Upper lobe of left lung (tissue), 4 donors: ENCODE results near the gene SAPCD1.

Source experiments
- EP300 ChIP-seq, 4 donors: sonication (generic); formaldehyde crosslinking; IDR thresholded peaks; one replicate each; pipeline ENCODE4 v1.5.1; 2017; ENCODE audit warnings: antibody characterized with exemption in 4 of 4, control low read depth in 2 of 4
- TF ChIP-seq, protein P1 (sequence below), 6 experiments: fragments of 450-650 bp in 4 of 6; fragments of 200-600 bp in 2 of 6; sonication (generic) in 2 of 6; IDR thresholded peaks; one replicate each; pipeline ENCODE4 v1.5.1; 2016 to 2019; ENCODE audit warnings: antibody characterized with exemption in 6 of 6

DNA sequence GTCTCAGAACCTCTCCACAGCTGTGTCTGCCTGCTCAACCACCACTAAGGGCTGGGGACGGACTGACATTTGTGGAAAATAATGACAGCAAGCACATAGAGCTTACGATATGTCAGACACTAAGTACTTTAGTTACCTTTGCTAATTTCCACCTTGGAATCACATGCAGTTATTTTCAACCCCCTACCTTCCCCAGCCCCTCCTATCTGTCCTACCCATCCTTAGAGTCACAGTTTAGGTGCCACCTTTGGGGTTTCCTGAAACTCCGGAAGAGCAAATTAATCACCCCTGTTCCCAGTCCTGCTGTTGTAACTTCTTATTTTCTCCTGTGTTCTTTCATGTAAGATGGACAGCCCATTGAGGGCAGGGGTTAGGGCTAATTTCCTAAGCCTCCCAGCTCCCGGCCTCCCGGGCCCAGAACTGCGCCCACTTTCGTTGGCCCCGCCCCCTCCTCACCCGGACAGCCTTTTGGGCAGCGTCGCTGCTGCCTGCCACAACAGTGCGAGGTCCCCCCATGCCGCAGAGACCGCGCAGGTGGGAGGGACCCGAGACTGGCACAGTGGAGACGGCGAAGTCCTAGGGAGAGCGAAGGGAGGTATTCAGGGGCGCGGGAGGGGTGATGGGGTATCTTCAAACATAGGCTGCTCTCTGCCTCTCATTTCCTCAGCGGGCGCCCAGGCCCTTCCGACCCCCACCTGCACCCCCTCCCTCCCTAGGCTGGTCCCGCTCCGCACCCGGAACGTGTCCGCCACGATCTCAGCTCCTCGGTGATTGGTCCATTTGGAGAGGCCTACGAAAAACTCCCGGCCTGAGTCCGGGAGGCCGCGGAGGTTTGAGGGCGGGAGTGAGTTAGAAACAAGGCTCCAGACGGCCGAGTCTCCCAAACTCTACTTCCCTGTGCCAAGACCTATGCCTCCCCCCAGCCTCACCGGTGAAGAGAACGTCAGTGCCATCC lies 34.5 kb upstream of the SAPCD1 start:
- TF ChIP-seq, protein P1, sequence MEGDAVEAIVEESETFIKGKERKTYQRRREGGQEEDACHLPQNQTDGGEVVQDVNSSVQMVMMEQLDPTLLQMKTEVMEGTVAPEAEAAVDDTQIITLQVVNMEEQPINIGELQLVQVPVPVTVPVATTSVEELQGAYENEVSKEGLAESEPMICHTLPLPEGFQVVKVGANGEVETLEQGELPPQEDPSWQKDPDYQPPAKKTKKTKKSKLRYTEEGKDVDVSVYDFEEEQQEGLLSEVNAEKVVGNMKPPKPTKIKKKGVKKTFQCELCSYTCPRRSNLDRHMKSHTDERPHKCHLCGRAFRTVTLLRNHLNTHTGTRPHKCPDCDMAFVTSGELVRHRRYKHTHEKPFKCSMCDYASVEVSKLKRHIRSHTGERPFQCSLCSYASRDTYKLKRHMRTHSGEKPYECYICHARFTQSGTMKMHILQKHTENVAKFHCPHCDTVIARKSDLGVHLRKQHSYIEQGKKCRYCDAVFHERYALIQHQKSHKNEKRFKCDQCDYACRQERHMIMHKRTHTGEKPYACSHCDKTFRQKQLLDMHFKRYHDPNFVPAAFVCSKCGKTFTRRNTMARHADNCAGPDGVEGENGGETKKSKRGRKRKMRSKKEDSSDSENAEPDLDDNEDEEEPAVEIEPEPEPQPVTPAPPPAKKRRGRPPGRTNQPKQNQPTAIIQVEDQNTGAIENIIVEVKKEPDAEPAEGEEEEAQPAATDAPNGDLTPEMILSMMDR (IDR thresholded peaks at IDR 0.05) = no peak
- no peak for TF ChIP-seq EP300 (IDR thresholded peaks at IDR 0.05)
